Vagina (tissue), 2 donors: ENCODE results near the gene CRYBA1. TPM values are rescaled to one million over a fixed set of nuclear protein-coding genes. Genes with fewer than 3 reads are reported as not detected.

ENCODE experiments used
- DNase-seq, 2 donors: peaks; one replicate each; pipeline ENCODE4 v3.0.0-alpha.2; 2017; ENCODE audit errors: extremely low spot score in 2 of 2
- H3K27ac ChIP-seq: fragments of 200-600 bp; sonication (generic); one replicate; pipeline ENCODE4 v1.5.1; 2019
- H3K27me3 ChIP-seq: fragments of 200-600 bp; sonication (generic); one replicate; pipeline ENCODE4 v1.5.1; 2019
- H3K36me3 ChIP-seq, 2 donors: fragments of 200-600 bp; sonication (generic); one replicate each; pipeline ENCODE4 v1.5.1; 2017 to 2019
- H3K4me1 ChIP-seq: fragments of 200-600 bp; sonication (generic); one replicate; pipeline ENCODE4 v1.5.1; 2019
- H3K4me3 ChIP-seq, 2 donors: fragments of 200-600 bp; sonication (generic); 1 replicate in 1 of 2; 2 replicates in 1 of 2; pipeline ENCODE4 v1.5.1; 2016 to 2019
- H3K9me3 ChIP-seq: fragments of 200-600 bp; sonication (generic); one replicate; pipeline ENCODE4 v1.5.1; 2019
- CTCF ChIP-seq, 3 experiments: fragments of 450-650 bp in 2 of 3; fragments of 200-600 bp in 1 of 3; sonication (generic) in 1 of 3; IDR thresholded peaks; one replicate each; pipeline ENCODE4 v1.5.1; 2017 to 2019; ENCODE audit warnings: antibody characterized with exemption in 3 of 3, mild to moderate bottlenecking in 2 of 3, moderate library complexity in 2 of 3
- POLR2A ChIP-seq, 2 donors: fragments of 450-650 bp; IDR thresholded peaks; one replicate each; pipeline ENCODE4 v1.6.1; 2017; ENCODE audit warnings: antibody characterized with exemption in 2 of 2, mild to moderate bottlenecking in 2 of 2, moderate library complexity in 2 of 2
- POLR2AphosphoS5 ChIP-seq, 2 donors: sonication (generic); formaldehyde crosslinking; IDR thresholded peaks; one replicate each; pipeline ENCODE4 v1.9.0; 2017; ENCODE audit warnings: antibody characterized with exemption in 2 of 2, mild to moderate bottlenecking in 2 of 2, low read depth in 1 of 2; ENCODE audit not compliant: insufficient read depth in 1 of 2
- intact Hi-C: fragments of 100-400 bp; cut with DNase I; formaldehyde crosslinking; loops from one replicate; pipeline ENCODE4 v1.15.1; 2023
- total RNA-seq: library from RNA; depleted of rRNA; stranded (reverse); fragments of >200 nt; gene quantifications from one replicate; pipeline ENCODE4 v1.2.3, GENCODE V29; 2016

Gene CRYBA1
- total RNA-seq, 1 donor from 2014 or later, result not detected

GRCh38 chr17:29238133-29238850 lies 8.4 kb upstream of the CRYBA1 start:
- H3K4me3 ChIP-seq, result no peak overlapping the region
- peaks cover 5% of the 10 kb centered on the region for H3K4me1 ChIP-seq
- intact Hi-C loops, result no loop called here
- no peak for DNase-seq
- H3K36me3 ChIP-seq, result no peaks in the 10 kb centered on the region
- TF ChIP-seq CTCF (IDR thresholded peaks at IDR 0.05), result no peak
- no peak for TF ChIP-seq POLR2A (IDR thresholded peaks at IDR 0.05)
- no peak for TF ChIP-seq POLR2AphosphoS5 (IDR thresholded peaks at IDR 0.05; ENCODE audit: insufficient read depth in 1 of 2, low read depth in 1 of 2)
- no peak overlapping the region for H3K27ac ChIP-seq
- no peaks in the 10 kb centered on the region for H3K27me3 ChIP-seq
- no peaks in the 10 kb centered on the region for H3K9me3 ChIP-seq

- intact Hi-C loops, result no loop called here
- DNase-seq, result no peak
- Histone ChIP-seq H3K36me3 (no peaks in the 10 kb centered on the region), H3K9me3 (no peaks in the 10 kb centered on the region), H3K4me3 (no peak overlapping the region), H3K27me3 (no peaks in the 10 kb centered on the region), H3K4me1 (peaks cover 5% of the 10 kb centered on the region), H3K27ac (no peak overlapping the region)
- TF ChIP-seq POLR2AphosphoS5 (IDR thresholded peaks at IDR 0.05; ENCODE audit: insufficient read depth in 1 of 2, low read depth in 1 of 2), result no peak
- TF ChIP-seq CTCF (IDR thresholded peaks at IDR 0.05), result no peak
- TF ChIP-seq POLR2A (IDR thresholded peaks at IDR 0.05), result no peak
These were observed 6.2 kb upstream of the CRYBA1 start for GRCh38 chr17:29240477-29240876.

- H3K9me3 ChIP-seq, result no peaks in the 10 kb centered on the region
- H3K27ac ChIP-seq, result peak overlapping the region; percentile 61
- TF ChIP-seq POLR2AphosphoS5 (IDR thresholded peaks at IDR 0.05; ENCODE audit: insufficient read depth in 1 of 2, low read depth in 1 of 2), result peak; percentile 22 to 37
- TF ChIP-seq CTCF (IDR thresholded peaks at IDR 0.05), result no peak
- intact Hi-C loops, result no loop called here
- no peak overlapping the region for H3K4me3 ChIP-seq
- DNase-seq, result no peak
- no peaks in the 10 kb centered on the region for H3K27me3 ChIP-seq
- peaks cover 5% of the 10 kb centered on the region for H3K4me1 ChIP-seq
- H3K36me3 ChIP-seq, result no peaks in the 10 kb centered on the region
These were observed 5.4 kb upstream of the CRYBA1 start for GRCh38 chr17:29240968-29241963.

GRCh38 chr17:29242051-29242450 lies 4.6 kb upstream of the CRYBA1 start:
- intact Hi-C loops, result no loop called here
- no peaks in the 10 kb centered on the region for H3K36me3 ChIP-seq
- no peak for DNase-seq
- peaks cover 5% of the 10 kb centered on the region for H3K4me1 ChIP-seq
- no peak for TF ChIP-seq CTCF (IDR thresholded peaks at IDR 0.05)
- no peak for TF ChIP-seq POLR2A (IDR thresholded peaks at IDR 0.05)
- no peak for TF ChIP-seq POLR2AphosphoS5 (IDR thresholded peaks at IDR 0.05; ENCODE audit: insufficient read depth in 1 of 2, low read depth in 1 of 2)
- H3K9me3 ChIP-seq, result no peaks in the 10 kb centered on the region
- no peak overlapping the region for H3K4me3 ChIP-seq
- H3K27me3 ChIP-seq, result no peaks in the 10 kb centered on the region
- no peak overlapping the region for H3K27ac ChIP-seq
